ENCODE results near the gene ATP6V0B. TPM values are rescaled to one million over a fixed set of nuclear protein-coding genes. Genes with fewer than 3 reads are reported as not detected.

The ATP6V0B gene
- total and polyA plus RNA-seq, 8 donors = 56.5 to 239 (median 66.1) TPM

DNA sequence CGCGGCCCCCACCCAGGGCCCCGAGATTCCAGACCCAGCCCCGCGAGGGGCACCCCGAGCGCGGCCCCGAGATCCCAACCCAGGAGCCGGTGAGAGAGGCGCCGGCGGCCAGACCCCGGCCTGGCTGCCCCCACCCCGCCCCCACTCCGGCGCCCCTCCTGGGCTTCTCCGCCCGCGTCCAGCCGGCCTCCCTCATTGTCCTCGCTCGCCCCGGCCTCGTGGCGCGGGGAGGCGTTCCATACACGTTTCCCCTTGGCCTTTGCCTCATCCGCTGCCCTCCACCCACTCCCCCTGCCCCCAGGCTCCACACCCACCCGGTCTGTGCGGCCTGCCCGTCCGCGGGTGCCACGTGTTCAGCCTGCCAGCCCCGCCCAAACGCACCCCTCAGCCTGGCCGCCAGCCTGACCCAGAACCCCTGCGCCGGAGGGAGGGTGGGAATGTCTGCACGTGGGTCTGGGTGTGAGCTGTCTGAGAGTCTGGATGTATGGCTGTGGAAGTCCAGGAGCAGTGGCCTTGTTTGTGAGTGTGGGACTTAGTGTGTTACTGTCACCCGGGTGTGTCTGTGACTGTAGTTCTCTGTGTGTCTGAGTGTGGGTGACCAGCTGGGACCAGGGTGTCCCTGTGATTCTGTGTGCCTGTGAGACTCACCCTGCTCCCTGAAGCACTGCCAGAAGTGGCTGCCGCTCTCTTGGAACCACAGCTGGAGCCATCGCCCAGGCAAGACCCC lies 4.9 kb downstream of the ATP6V0B start:
- peaks cover 5 to 31% of the 10 kb centered on the region in 2 donors for H3K36me3 ChIP-seq
- TF ChIP-seq, protein P1, sequence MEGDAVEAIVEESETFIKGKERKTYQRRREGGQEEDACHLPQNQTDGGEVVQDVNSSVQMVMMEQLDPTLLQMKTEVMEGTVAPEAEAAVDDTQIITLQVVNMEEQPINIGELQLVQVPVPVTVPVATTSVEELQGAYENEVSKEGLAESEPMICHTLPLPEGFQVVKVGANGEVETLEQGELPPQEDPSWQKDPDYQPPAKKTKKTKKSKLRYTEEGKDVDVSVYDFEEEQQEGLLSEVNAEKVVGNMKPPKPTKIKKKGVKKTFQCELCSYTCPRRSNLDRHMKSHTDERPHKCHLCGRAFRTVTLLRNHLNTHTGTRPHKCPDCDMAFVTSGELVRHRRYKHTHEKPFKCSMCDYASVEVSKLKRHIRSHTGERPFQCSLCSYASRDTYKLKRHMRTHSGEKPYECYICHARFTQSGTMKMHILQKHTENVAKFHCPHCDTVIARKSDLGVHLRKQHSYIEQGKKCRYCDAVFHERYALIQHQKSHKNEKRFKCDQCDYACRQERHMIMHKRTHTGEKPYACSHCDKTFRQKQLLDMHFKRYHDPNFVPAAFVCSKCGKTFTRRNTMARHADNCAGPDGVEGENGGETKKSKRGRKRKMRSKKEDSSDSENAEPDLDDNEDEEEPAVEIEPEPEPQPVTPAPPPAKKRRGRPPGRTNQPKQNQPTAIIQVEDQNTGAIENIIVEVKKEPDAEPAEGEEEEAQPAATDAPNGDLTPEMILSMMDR (IDR thresholded peaks at IDR 0.05) = no peak
- peaks cover 33 to 74% of the 10 kb centered on the region in 2 donors for H3K4me1 ChIP-seq
- peak; percentile 38 for ATAC-seq
- peak overlapping the region; percentile 43 to 63 for H3K4me3 ChIP-seq
- H3K9me3 ChIP-seq = no peaks in the 10 kb centered on the region
- H3K27me3 ChIP-seq = no peaks in the 10 kb centered on the region
- DNase-seq = peak in 3 of 4 donors; percentile 56 to 88 (median 68)
- H3K27ac ChIP-seq = peak overlapping the region; percentile 39 to 70
- intact Hi-C loops (cut with DNase I) = no loop called here

DNA sequence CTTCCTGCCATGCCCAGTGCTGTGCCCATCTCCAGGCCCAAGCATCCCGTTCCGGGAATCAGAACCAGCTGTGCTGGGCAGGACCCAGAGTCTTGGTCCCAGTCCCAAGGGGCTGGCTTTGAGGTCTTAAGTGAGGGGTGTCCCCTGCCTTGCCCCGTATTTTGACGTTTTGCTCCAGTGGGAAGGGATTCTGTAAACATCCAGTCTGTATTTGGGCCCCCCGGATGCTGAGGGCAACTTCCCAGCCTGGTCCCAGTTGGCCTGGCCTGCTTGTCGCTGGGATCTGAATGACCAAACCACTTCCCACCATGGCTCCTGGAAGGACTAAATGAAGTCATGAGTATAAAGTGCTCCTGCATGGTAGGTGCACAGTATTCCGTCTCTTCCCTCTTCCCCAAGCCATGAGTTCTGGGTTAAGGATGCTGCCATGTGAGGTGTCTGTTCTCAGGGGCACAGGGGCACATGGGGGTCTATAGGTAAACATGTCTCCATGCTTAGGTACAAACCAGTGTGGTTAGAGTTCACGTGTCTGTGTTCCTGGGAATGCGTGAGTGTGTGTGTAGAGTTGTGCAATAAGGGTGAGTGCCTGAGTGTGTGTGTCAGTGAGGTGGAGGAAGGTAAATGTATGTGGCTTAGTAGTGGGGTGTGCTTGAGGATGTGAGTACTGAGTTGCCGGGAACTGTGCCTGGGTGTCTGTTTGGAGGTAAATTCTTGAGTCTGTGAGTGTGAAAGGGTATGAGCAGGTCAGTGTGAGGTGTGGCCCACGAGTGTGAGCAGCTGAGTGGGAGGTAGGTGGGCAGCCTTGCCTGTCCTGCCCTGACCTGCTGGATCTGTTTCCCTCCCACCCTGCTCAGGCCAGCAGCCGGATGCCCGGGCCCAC lies 5.7 kb downstream of the ATP6V0B start:
- peaks cover 5 to 36% of the 10 kb centered on the region in 2 donors for H3K36me3 ChIP-seq
- H3K9me3 ChIP-seq = no peaks in the 10 kb centered on the region
- peak; percentile 13 for ATAC-seq
- intact Hi-C loops (cut with DNase I) = no loop called here
- DNase-seq = peak in 1 of 4 donors; percentile 43
- H3K4me1 ChIP-seq = peaks cover 32 to 71% of the 10 kb centered on the region in 2 donors
- no peaks in the 10 kb centered on the region for H3K27me3 ChIP-seq
- TF ChIP-seq, protein P1 (IDR thresholded peaks at IDR 0.05) = no peak
- peak overlapping the region; percentile 17 to 70 for H3K27ac ChIP-seq
- H3K4me3 ChIP-seq = peak overlapping the region; percentile 43 to 63

DNA sequence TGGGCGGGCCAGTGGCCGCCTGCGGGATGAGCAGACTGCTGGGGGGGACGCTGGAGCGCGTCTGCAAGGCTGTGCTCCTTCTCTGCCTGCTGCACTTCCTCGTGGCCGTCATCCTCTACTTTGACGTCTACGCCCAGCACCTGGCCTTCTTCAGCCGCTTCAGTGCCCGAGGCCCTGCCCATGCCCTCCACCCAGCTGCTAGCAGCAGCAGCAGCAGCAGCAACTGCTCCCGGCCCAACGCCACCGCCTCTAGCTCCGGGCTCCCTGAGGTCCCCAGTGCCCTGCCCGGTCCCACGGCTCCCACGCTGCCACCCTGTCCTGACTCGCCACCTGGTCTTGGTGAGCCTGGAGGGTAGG lies 6.4 kb downstream of the ATP6V0B start:
- Histone ChIP-seq H3K27me3 (no peaks in the 10 kb centered on the region), H3K27ac (no peak overlapping the region), H3K9me3 (no peaks in the 10 kb centered on the region), H3K4me3 (peak overlapping the region in 1 of 2 donors; percentile 63), H3K4me1 (peaks cover 26 to 65% of the 10 kb centered on the region in 2 donors), H3K36me3 (peaks cover 5 to 38% of the 10 kb centered on the region in 2 donors)
- peak in 1 of 4 donors; percentile 78 for DNase-seq
- intact Hi-C loops (cut with DNase I) = no loop called here
- no peak for ATAC-seq
- TF ChIP-seq, protein P1 (IDR thresholded peaks at IDR 0.05) = no peak

DNA sequence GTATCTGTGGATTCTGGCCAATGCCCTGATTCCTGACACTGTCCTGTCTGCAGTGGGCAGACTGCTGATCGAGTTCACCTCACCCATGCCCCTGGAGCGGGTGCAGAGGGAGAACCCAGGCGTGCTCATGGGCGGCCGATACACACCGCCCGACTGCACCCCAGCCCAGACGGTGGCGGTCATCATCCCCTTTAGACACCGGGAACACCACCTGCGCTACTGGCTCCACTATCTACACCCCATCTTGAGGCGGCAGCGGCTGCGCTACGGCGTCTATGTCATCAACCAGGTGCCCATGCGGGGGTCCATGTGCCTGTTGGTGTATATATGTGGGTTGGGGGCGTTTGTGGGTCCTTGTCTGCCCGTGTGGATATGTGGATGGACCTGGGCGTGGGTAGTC lies 6.9 kb downstream of the ATP6V0B start:
- H3K27ac ChIP-seq = no peak overlapping the region
- H3K9me3 ChIP-seq = no peaks in the 10 kb centered on the region
- peak in 1 of 4 donors; percentile 59 for DNase-seq
- H3K36me3 ChIP-seq = peaks cover 2 to 33% of the 10 kb centered on the region in 2 donors
- H3K4me3 ChIP-seq = no peak overlapping the region
- no peaks in the 10 kb centered on the region for H3K27me3 ChIP-seq
- TF ChIP-seq, protein P1 (IDR thresholded peaks at IDR 0.05) = no peak
- no peak for ATAC-seq
- intact Hi-C loops (cut with DNase I) = no loop called here
- H3K4me1 ChIP-seq = peaks cover 21 to 60% of the 10 kb centered on the region in 2 donors

DNA sequence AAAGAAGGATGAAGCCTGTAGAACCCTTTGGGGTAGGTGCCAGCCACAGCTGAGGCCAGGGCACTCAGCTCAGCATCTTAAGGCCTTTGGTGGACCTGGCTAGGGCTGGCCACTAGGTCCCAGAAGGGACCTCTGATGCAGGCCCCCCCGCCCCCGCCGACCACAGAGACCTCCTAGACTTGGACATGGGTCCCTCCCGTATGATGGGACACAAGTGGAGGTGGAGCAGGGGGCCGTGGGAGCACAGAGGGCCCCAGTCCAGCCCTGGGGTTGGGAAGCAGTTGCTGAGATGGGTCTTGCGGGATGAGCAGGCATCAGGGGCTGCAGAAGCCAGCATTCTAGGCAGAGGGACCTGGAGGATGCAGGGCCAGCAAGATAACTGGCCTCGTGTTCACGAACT lies 7.5 kb downstream of the ATP6V0B start:
- Histone ChIP-seq H3K27ac (no peak overlapping the region), H3K4me1 (peaks cover 15 to 54% of the 10 kb centered on the region in 2 donors), H3K9me3 (no peaks in the 10 kb centered on the region), H3K36me3 (peaks cover 0 to 27% of the 10 kb centered on the region in 2 donors), H3K4me3 (no peak overlapping the region), H3K27me3 (no peaks in the 10 kb centered on the region)
- TF ChIP-seq, protein P1 (IDR thresholded peaks at IDR 0.05) = no peak
- ATAC-seq (no peak), DNase-seq (no peak)
- intact Hi-C loops (cut with DNase I) = no loop called here
